K562 (cell line): ENCODE measurements around the gene HOXD13. TPM values are rescaled to one million over a fixed set of nuclear protein-coding genes. Genes with fewer than 3 reads are reported as not detected.

ENCODE experiments used
- CSDE1 ChIP-seq, 2 experiments: fragments of 450-650 bp; IDR thresholded peaks; 2 replicates each; pipeline ENCODE4 v1.6.1; 2016; ENCODE audit warnings: mild to moderate bottlenecking in 1 of 2
- DEAF1 ChIP-seq: fragments of 450-650 bp; formaldehyde crosslinking; IDR thresholded peaks from 2 replicates; pipeline ENCODE4 v1.4.0; 2020; ENCODE audit warnings: mild to moderate bottlenecking, moderate library complexity
- HCFC1 ChIP-seq: IDR thresholded peaks from 2 replicates; pipeline ENCODE4 v1.6.1; 2012; ENCODE audit warnings: low read depth, low read length, improper control_type of control experiment
- HNRNPK ChIP-seq: fragments of 200-400 bp; formaldehyde crosslinking; IDR thresholded peaks from one replicate; pipeline ENCODE4 v1.6.1; 2018; ENCODE audit warnings: mild to moderate bottlenecking, low read depth, low read length; ENCODE audit not compliant: poor library complexity, severe bottlenecking
- MAFK ChIP-seq: IDR thresholded peaks from 2 replicates; pipeline ENCODE4 v1.6.1; 2011; ENCODE audit warnings: low read length, improper control_type of control experiment
- MAX ChIP-seq: sonication (generic); formaldehyde crosslinking; IDR thresholded peaks from 2 replicates; pipeline ENCODE4 v1.9.0; 2022; ENCODE audit warnings: mild to moderate bottlenecking, missing genetic modification reagents
- MCM3 ChIP-seq: fragments of 450-650 bp; IDR thresholded peaks from 2 replicates; pipeline ENCODE4 v1.6.1; 2016
- MGA ChIP-seq: fragments of 450-650 bp; IDR thresholded peaks from 2 replicates; pipeline ENCODE4 v1.6.1; 2016; ENCODE audit warnings: mild to moderate bottlenecking, moderate library complexity
- POLR2B ChIP-seq: fragments of 450-650 bp; IDR thresholded peaks from 2 replicates; pipeline ENCODE4 v1.6.1; 2018; ENCODE audit warnings: low read depth; ENCODE audit not compliant: partially characterized antibody
- RBM34 ChIP-seq: fragments of 200-400 bp; formaldehyde crosslinking; IDR thresholded peaks from 2 replicates; pipeline ENCODE4 v1.6.1; 2018; ENCODE audit warnings: low read length, borderline replicate concordance; ENCODE audit not compliant: insufficient read depth
- SMARCE1 ChIP-seq: fragments of 450-650 bp; IDR thresholded peaks from 2 replicates; pipeline ENCODE4 v1.7.1; 2016; ENCODE audit warnings: mild to moderate bottlenecking
- ZBTB12 ChIP-seq: fragments of 250-450 bp; sonication (Bioruptor Pico); IDR thresholded peaks from 2 replicates; pipeline ENCODE4 v1.4.0; 2020
- ZNF134 ChIP-seq: fragments of 250-450 bp; sonication (Bioruptor Pico); conservative IDR thresholded peaks from 2 replicates; pipeline ENCODE4 v1.4.0; 2020
- ZNF695 ChIP-seq: fragments of 450-650 bp; formaldehyde crosslinking; IDR thresholded peaks from 2 replicates; pipeline ENCODE4 v1.4.0; 2020; ENCODE audit warnings: mild to moderate bottlenecking, moderate library complexity
- polyA plus RNA-seq, 8 experiments: library from polyadenylated mRNA; depleted of rRNA in 4 of 8; stranded (reverse) in 5 of 8; unstranded in 3 of 8; fragments of >200 nt; fragmentation: Nextera tagmentation in 2 of 8; fragmentation: Illumina TruSeq in 1 of 8; extraction: Ambion mirVana in 2 of 8; extraction: Trizol in 1 of 8; gene quantifications; 2 replicates each; pipeline versions ENCODE4 v1.2.1 to v1.2.3, GENCODE V29; 2011 to 2014; ENCODE audit warnings: inconsistent platforms in 1 of 8, missing spikeins in 1 of 8
- total RNA-seq, 7 experiments: library from RNA; depleted of rRNA in 6 of 7; stranded (reverse); fragments of >200 nt in 6 of 7; fragmentation: Illumina TruSeq in 2 of 7; extraction: Trizol in 2 of 7; gene quantifications; 2 replicates each; pipeline versions ENCODE4 v1.2.1 to v1.2.3, GENCODE V29; 2011 to 2021; ENCODE audit warnings: low replicate concordance in 1 of 7

HOXD13 gene
- total and polyA plus RNA-seq, 9 of the 15 experiments (the other 6 are each of a cell fraction or from before 2014, with no cell fraction given), result 0.03 to 0.04 TPM; not detected in 7

- TF ChIP-seq ZNF134 (CRISPR knock-in tag) (no peak), MGA (peak; percentile 83), MAFK (no peak), DEAF1 (peak; percentile 94), HNRNPK (no peak), CSDE1 (IDR thresholded peaks at IDR 0.05) (no peak), POLR2B (no peak), MCM3 (no peak), MAX (peak; percentile 41; the same call in 1 of the 2 replicates), ZNF695 (no peak), SMARCE1 (peak; percentile 43), ZBTB12 (CRISPR knock-in tag) (no peak), HCFC1 (peak; percentile 13; the same call in 1 of the 2 replicates), RBM34 (no peak)
These were observed 48.2 kb downstream of the HOXD13 start (continued) for GRCh38 chr2:176140513-176141317.
